Glomerular visceral epithelial cell (primary cell): ENCODE measurements around the gene TMC6.
"Not testable (repeated sequence)": the region's sequence is repeated elsewhere in the genome, so short reads cannot be mapped to it uniquely, and the experiment has no call there.

ENCODE experiments used
- DNase-seq: peaks from one replicate; pipeline ENCODE4 v3.0.0-alpha.2; 2016; ENCODE audit errors: extremely low spot score

TMC6 gene

DNA sequence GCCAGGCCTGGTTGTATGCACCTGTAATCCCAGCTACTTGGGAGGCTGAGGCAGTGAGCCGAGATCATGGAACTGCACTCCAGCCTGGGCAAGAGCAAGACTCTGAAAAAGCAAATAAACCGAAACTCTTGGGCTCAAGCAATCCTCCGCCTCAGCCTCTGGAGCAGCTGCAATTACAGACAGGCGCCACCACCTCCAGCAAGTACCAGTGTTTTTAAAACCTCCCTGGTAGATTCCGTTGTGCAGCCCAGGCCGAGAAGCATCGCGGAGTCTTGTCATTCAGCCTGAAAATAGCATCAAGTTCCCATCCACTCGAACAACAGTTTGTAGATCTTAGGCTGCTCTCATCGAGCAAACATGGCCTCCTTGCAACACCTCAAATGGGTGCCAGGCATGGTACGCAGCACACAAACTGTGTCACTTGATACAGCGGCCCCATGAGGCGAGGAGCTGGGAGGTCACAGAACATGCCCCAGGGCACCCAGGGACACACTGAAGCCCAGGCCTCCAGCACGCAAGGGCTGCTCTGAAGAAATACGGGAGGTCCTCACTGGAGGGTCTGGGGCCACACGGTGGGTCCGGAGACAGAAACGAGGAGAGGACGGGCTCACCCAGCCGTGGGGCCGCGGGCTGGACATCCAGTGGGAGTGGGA lies 18.1 kb downstream of the TMC6 start:
- DNase-seq: no peak

DNA sequence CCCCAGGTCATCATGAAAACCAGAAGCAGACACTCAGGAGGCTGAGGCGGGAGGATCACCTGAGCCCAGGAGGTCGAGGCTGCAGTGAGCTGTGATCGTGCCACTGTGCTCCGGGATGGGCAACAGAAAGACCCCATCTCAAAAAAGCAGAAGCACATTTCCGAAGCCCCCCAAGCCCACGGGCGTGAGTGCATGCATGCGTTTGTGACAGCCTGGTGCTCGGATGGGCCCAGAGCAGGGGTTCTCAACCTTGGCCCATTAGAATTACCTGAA lies 19.1 kb downstream of the TMC6 start:
- no peak for DNase-seq

DNA sequence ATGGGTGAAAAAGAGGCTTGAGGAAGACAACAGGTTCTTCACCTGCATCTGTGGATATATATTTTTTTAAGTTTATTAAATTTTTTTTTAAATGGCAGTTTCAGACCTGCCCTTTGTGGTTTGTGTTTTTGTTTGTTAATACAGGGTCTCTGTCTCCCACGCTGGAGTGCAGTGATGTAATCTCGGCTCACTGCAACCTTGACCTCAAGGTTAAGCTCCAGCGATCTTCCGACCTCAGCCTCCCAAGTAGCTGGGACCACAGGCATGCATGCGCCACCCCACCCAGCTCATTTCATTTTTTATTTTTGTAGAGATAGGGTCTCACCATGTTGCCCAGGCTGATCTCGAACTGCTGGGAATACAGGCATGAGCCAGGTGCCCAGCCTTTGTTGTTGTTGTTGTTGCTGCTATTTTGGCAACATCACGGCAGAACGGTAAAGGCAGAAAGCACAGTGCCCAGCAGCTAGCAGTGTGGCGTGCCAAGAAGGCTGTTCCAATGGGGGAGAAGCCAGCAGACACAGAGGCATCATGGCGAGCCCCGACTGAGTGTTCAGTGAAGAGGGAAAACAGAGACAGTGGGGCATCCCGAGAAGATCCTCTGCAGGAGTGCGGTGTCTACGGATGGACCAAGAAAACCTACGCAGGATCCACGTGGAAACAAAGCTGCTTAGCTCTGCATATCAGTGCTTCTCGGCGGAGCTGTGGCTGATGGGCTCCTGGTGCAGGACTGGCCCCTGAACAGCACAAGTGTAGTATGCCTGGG lies 19.6 kb downstream of the TMC6 start:
- peak; percentile 26 for DNase-seq

DNA sequence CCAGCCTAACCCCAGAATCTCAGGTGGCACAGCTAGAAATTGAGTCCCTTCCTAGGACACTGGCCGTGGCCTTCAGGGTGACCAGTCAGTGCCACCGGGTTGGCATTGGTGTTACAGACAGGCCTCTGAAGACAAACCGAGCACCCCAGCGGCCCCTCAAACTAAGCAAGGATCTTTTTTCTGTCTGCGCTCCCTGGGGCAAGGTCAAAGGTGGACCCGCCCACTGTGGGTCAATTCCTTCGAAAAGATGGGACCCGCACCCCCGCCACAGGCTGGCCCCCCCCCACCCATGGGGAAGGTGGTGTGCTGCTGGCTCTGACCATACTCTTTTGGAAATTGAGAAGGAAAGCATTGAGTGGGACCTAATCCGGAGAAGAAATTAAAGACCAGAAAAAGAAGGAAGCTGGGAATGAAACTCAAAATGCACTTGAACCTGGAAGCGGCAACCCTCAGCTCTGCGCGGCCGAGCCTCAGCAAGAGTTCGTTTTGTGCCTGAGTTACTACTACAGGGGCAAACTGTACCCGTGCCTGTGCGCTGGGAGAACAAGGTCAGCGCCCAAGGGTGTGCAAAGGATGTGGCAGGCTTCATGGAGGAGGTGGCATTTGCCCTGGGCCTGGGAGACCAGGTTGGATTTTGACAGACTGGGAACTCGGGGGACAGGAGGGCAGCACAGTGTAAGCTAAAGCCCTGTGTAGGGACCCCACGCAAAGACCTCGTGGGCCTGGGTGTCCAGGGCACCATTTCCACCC lies 20.4 kb downstream of the TMC6 start:
- no peak for DNase-seq

DNA sequence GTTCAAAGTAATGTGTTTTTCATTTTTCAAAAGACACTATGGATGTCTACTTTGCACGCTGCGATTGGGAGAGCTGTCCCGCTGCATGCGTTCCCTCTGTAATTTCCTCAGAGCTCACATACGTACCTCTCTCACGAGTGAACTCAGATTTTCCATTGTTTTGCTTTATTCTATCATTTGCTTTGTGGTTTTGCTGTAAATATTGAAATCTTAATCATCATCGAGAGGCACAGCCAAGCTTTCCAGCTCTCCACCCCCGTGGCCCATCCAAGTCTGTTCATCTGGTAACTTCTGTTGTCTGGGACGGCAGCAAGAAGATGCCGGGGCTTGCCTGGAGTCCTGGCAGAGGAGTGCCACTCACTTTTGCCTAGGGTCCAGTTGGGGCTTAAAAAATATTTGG lies 21.1 kb downstream of the TMC6 start:
- no peak for DNase-seq

DNA sequence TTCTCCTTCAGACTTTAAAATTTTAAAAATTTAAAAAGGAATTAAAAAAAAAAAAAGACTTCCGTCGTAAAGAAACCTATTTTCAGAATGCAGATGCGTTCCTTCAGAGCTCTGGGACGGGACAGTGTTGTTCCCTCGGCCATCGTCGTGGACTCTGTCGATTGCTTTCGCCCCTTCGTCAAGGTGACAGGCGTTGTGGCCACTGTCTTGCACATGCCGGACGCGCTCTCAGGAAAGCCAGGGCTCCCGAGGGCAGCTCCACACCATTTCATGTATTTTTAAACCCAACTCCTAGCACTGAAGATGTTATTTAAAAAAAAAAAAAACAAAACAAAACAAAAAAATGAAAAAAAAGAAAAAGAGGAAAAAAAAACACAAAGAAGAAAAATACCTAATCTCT lies 22.3 kb downstream of the TMC6 start:
- DNase-seq: no peak

DNA sequence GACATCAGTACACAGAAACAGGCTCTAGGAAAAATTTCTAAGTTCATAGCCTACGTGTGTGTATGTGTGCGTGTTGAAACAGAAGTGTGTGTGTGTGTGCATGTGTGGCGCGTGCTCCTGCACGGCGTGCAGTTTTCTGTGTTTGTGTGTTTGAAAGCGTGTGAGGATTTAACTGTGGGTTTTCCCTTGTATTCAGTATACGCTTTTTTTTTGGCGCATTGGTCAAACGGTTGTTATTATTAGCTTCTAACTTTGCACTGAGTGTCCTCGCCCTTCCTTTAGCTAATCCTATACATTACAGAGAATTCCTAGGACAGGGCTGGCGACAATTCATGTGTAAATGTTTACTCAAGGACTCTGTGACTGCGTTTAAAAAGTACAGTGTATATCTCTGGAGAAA lies 23.0 kb downstream of the TMC6 start:
- DNase-seq: no peak

DNA sequence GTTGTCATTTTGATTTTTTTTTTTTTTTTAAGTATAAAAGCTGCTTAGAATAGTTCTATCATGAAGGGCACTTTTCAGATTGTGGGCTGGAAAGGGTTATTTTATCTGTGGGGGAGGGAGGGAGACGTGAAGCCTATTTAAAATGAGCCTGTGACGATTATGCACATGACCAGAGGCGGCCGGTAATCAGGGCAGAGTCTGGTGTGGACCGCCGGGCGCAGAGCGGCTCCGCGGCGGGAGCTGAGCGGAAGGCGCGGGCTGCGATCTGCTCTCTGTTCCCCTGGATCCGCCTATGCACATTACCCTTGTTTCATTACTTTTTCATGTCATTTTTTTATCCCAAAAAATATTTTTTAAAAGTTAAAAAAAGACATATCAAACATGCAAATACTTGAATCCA lies 23.5 kb downstream of the TMC6 start:
- DNase-seq: no peak

DNA sequence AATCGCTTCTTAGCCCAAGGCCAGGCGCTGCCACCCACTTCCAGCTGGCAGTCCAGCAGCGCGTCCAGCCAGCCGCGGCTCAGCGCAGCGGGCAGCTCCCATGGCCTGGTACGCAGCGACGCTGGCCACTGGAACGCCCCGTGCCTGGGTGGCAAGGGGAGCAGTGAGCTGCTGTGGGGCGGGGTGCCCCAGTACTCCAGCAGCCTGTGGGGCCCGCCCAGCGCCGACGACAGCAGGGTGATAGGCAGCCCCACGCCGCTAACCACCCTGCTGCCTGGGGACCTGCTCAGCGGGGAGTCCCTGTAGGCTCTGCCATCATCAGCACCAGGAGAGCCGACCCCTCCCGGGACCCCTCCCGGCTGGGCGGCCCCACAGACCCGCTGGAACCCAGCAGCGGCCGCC lies 24.0 kb downstream of the TMC6 start:
- DNase-seq: no peak

DNA sequence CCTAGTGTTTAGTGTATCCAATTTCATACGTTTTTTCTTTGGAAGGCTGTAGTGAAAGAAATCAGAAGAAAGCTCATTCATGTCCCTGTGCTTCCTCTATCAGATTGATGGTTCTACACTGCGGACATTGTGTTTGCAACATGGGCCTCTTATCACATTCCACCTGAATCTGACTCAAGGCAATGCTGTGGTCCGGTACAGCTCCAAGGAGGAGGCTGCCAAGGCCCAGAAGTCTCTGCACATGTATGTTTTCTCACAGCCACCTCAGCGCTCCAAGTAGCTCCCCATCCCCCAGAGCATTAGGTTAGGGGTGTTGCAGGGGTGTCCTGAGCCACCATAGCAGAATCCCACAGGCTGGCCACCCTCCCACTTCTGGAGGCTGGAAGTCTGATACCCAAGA lies 25.2 kb downstream of the TMC6 start:
- no peak for DNase-seq

DNA sequence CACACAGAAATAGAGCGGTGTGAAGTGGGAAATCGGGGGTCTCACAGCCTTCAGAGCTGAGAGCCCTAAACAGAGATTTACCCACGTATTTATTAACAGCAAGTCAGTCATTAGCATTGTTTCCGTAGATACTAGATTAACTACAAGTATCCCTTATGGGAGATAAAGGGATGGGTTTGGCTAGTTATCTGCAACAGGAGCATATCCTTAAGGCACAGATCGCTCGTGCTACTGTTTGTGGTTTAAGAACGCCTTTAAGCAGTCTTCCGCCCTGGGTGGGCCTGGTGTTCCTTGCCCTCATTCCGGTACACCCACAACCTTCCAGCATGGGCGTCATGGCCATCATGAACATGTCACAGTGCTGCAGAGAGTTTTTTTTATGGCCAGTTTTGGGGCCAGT lies 27.0 kb downstream of the TMC6 start:
- DNase-seq: no peak

DNA sequence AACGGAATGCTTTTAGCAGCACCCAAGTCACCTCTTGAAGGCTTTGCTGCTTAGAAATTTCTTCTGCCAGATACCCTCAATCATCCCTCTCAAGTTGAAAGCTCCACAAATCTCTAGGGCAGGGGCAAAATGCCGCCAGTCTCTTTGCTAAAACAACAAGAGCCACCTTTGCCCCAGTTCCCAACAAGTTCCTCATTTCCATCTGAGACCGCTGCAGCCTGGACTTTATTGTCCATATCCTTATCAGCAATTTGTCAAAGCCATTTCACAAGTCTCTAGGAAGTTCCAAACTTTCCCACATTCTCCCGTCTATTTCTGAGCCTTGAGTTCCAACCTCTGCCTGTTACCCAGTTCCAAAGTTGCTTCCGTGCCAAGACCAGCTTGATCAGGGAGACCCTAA lies 27.4 kb downstream of the TMC6 start:
- DNase-seq: no peak

DNA sequence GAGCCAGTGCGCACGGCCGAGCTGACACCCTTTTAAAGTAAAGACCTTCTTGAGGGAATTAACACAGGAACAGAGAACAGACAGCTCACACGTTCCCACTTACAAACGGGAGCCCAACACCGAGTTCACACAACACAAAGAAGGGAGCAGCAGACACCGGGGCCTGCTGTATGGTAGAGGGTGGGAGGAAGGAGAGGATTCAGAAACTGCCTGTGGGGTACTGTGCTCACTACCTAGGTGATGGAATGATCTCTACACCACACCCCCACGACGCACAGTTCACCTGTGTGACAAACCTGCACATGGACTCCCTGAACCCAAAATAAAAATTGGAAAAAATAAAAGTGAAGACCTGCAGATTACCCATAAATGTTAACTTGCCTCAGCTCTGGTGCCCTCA lies 32.5 kb downstream of the TMC6 start:
- DNase-seq: no peak

DNA sequence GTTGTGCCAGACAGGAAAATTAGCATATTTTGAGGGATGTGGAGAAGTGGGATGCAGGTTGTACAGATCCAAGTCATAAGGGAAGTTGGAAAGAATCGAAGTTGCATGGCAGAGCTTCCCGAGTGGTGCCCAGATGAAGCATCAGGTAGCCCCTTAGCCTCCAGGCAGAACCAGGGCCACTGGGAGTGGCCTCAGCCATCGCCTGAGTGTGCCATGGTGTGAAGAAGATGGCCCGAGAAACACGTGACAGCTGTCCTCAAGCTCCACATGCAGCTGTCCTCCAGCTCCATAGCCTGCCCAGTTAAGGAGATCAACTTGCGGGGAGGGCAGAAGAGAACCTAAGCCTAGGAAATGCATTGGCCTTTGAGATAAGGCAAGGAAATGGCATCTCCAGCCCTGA lies 33.5 kb downstream of the TMC6 start:
- DNase-seq: no peak

DNA sequence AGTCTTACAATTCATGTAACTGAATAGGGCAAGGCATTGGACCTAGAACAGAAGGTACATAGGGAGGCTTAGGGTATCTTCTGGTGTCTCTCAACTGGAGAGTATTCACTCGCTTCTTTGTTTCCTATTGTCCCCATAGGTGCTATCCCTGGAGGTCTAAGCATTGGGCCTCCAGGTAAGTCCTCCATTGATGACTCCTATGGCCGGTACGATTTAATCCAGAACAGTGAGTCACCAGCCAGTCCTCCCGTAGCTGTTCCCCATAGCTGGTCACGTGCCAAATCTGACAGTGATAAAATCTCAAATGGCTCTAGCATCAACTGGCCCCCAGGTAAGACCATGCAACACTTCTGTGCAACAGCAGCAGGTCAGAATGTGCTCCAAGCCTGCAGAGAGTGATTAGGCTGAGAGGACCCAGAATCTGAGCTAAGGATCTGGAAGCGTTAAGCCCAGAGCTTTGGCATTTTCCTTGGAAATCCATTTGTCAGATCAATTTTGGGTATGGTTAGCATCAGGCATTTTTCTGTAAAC lies 35.7 kb downstream of the TMC6 start:
- DNase-seq: no peak

DNA sequence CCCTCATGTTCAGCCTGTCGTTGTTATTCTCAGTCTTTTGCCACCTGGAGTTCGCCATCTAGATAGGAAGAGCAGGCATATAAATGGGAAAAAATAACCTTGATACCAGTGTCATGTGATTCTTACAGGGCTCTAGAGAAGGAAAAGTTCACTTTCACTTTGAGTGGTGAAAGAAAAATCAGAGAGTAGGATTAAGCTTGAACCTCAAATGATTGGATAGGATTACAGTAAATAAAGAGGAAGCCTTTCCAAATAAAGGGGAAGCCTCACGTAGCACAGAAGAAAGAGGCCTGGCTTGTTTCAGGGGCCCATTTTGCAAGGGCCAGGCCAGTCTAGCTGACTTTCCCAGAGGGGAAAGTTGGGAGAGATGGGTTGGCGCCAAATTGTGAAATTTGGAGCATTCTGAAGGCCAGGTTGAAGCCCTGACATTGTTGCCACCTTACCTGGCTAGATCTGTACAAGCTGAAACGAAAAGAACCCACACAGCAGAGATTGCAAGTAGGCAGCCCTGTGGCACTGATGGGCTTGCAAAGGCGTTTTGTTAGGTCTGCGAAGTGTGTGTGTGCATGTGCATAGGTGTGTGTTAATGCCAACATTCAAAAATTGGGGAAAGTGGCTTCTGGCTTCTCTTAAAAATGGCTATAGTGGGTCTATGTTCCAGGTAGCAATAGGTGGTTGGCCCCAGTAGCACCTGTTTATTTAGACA lies 38.8 kb downstream of the TMC6 start:
- DNase-seq: no peak

DNA sequence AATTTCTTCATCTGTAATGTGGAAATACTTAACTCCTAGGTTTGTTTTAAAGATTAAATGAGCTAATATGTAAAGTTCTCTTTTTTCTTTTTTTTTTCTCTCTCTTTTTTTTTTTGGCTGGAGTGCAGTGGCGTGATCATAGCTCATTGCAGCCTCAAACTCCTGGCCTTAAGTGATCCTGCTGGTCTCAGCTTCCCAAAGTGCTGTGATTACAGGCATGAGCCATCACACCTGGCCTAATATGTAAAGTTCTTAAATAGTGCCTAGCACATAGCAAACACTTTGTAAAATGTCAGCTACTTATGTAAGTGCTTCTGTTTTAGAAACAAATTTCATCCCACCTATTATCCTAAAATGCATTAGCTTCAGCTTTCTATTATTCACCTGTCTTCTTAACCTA lies 40.0 kb downstream of the TMC6 start:
- no peak for DNase-seq

DNA sequence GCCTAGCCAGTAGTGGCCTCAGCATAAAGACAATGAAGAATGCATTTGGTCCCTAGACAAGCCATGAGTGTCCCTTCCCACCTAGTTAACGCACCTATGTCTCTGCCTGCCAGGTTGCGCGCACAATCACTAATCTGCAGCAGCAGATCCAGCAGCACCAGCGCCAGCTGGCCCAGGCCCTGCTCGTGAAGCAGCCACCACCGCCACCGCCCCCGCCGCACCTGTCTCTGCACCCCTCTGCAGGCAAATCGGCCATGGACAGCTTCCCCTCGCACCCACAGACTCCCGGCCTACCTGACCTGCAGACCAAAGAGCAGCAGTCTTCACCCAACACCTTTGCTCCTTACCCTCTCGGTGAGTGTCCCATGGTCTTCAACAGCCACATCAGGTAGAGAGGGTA lies 41.8 kb downstream of the TMC6 start:
- no peak for DNase-seq

DNA sequence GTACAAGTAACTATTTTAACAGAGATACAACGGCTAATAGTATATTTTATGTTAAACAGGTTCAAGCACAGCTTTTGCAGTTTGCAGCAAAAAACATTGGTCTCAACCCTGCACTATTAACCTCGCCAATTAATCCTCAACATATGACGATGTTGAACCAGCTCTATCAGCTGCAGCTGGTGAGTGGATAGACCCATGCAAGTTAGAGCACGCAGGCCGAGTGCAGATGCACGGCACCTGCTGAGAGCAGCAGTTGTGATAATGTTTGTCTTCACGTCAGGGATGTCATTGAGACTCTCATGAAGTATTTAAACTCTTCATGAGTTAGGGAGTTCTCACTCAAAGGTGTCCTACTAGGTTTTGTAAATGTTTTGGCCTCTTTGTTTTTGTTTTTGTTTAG lies 45.6 kb downstream of the TMC6 start:
- no peak for DNase-seq

DNA sequence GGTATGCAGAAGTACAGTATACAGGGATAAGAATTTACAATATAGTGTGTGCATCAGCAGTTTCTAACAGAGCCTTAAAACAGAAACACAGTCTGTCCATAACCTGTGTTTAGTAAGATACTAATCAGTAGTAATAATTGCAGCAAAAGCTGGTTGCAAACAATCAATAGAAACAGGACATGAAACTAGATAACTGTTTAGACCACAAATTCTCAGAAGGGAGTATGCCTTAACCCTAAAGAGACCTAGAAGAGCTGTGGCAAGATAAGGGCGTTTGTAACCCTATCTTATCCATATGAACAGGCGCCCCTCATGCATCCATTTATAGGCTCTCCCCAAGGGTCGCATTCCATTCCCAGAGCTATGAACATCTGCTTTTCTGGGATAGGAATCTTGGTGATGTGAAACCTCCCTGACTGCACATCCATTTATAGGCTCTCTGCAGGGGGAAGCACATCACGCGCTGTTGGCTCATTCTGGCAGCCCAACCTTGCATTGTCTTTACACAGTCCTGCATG lies 46.1 kb downstream of the TMC6 start:
- DNase-seq: not testable (repeated sequence)

DNA sequence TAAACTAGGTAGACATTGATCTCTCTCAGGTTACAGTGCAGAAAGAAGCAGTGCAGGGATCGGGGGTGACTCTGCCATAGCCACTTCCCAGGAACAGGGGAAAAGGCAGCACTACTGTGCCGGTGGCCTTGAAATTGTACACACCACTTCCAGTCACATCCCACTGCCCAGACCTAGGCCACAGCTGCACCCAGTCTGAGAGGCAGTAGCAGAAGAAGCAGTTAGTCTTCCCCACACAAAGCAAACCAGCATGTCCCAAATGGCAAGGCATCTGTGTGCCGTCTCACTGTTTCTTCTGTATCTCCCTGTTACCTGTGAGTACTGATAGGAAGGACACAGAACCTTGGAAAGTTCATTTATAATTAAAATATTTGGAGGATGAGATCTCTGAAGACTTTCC lies 47.0 kb downstream of the TMC6 start:
- no peak for DNase-seq

DNA sequence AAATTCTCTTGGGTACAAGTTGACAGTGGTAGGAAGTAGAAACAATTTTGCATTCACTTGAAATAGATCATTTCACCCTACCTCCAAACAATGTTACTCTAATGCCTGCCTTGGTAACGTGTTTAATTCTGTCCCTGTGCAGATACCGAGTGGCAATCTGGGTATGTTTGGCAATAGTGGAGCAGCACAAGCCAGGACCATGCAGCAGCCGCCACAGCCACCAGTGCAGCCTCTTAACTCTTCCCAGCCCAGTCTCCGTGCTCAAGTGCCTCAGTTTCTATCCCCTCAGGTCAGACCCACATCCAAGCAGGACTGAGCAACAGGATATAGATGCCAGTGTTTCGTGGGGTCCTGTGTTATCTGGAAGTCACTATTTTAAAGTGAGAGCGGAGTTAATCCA lies 49.3 kb downstream of the TMC6 start:
- DNase-seq: no peak
